ENCODE measurements around the gene KRTAP4-1. TPM values are rescaled to one million over a fixed set of nuclear protein-coding genes. Genes with fewer than 3 reads are reported as not detected.
"Not testable (repeated sequence)": the region's sequence is repeated elsewhere in the genome, so short reads cannot be mapped to it uniquely, and the experiment has no call there.

The KRTAP4-1 gene

GRCh38 chr17:41139865-41140264 lies 44.8 kb downstream of the KRTAP4-1 start:
- WGBS, 2 donors (ENCODE audit: extremely low coverage in 2 of 2, insufficient read length in 2 of 2, insufficient replicate concordance in 1 of 2): no CpG with 5 or more reads among the region's 12 CpGs
- not testable (repeated sequence) for H3K23ac ChIP-seq (ENCODE audit: low read depth, low read length, poor library complexity); H3K14ac ChIP-seq (ENCODE audit: low read length); H2BK15ac ChIP-seq (ENCODE audit: low read length); H3K79me1 ChIP-seq (ENCODE audit: low read depth, low read length); H2BK5ac ChIP-seq (ENCODE audit: low read length); H3K27ac ChIP-seq (replicated peaks; ENCODE audit: low read length); H3K4me3 ChIP-seq (ENCODE audit: low read length in 2 of 2); H3K4me1 ChIP-seq (ENCODE audit: control insufficient read depth in 2 of 2, insufficient read depth in 1 of 2, low read depth in 1 of 2, low read length in 2 of 2); H2BK120ac ChIP-seq (ENCODE audit: low read depth, low read length); H3K36me3 ChIP-seq (replicated peaks in 1 of 2; ENCODE audit: control insufficient read depth in 2 of 2, insufficient read depth in 2 of 2, low read length in 2 of 2); H3K27me3 ChIP-seq (ENCODE audit: control insufficient read depth in 3 of 3, insufficient read depth in 3 of 3, low read depth in 1 of 3, low read length in 3 of 3); H4K8ac ChIP-seq (ENCODE audit: low read depth, low read length); DNase-seq (ENCODE audit: low spot score); H2BK12ac ChIP-seq (ENCODE audit: low read length); H2AFZ ChIP-seq (ENCODE audit: low read length); H3K9me3 ChIP-seq (replicated peaks in 1 of 2; ENCODE audit: control insufficient read depth in 2 of 2, insufficient read depth in 1 of 2, low read depth in 1 of 2, low read length in 2 of 2); H3K4ac ChIP-seq (ENCODE audit: low read length); H3K4me2 ChIP-seq (ENCODE audit: insufficient read depth, low read length, poor library complexity, severe bottlenecking)
- peak overlapping the region; percentile 55 for H3K18ac ChIP-seq (ENCODE audit: low read length)
- peak overlapping the region; percentile 29 for H2AK5ac ChIP-seq (ENCODE audit: low read depth, low read length)
- peak overlapping the region; percentile 78 for H3K9ac ChIP-seq (ENCODE audit: low read depth, low read length, poor library complexity)
- peak overlapping the region; percentile 22 for H4K91ac ChIP-seq (ENCODE audit: low read depth, low read length, poor library complexity)

Small RNA genes within 50 kb of the gene (small RNA-seq; reads per million reads assigned to genes)
- not detected for gene KRTAP4-17P (ENCODE audit: insufficient read depth)
